Pulmonary artery endothelial cell (primary cell): ENCODE results near the gene DACT2. TPM values are rescaled to one million over a fixed set of nuclear protein-coding genes. Genes with fewer than 3 reads are reported as not detected.
"Not testable (repeated sequence)": the region's sequence is repeated elsewhere in the genome, so short reads cannot be mapped to it uniquely, and the experiment has no call there.

Source experiments
- DNase-seq: peaks from one replicate; pipeline ENCODE4 v3.0.0-alpha.2; 2011; ENCODE audit warnings: low read depth, low spot score
- total RNA-seq: library from RNA; depleted of rRNA; stranded (reverse); fragments of >200 nt; gene quantifications from 2 replicates; pipeline ENCODE4 v1.2.3, GENCODE V29; 2014

The DACT2 gene
- total RNA-seq, 1 donor from 2014 or later = not detected

- no peak for DNase-seq
Measured at GRCh38 chr6:168281826-168282225, 37.8 kb downstream of the DACT2 start.

GRCh38 chr6:168281314-168281713 lies 38.3 kb downstream of the DACT2 start:
- not testable (repeated sequence) for DNase-seq

- DNase-seq = no peak
Measured at GRCh38 chr6:168280899-168281245, 38.7 kb downstream of the DACT2 start.

GRCh38 chr6:168280020-168280898 lies 39.3 kb downstream of the DACT2 start:
- no peak for DNase-seq

GRCh38 chr6:168279403-168279935 lies 40.1 kb downstream of the DACT2 start:
- DNase-seq = no peak

GRCh38 chr6:168278904-168279303 lies 40.7 kb downstream of the DACT2 start:
- DNase-seq = no peak

- DNase-seq = no peak
Measured at GRCh38 chr6:168277274-168277669, 42.3 kb downstream of the DACT2 start.

- no peak for DNase-seq
Measured at GRCh38 chr6:168276576-168277273, 42.9 kb downstream of the DACT2 start.

GRCh38 chr6:168275168-168275567 lies 44.4 kb downstream of the DACT2 start:
- no peak for DNase-seq

GRCh38 chr6:168274037-168274952 lies 45.3 kb downstream of the DACT2 start:
- no peak for DNase-seq

GRCh38 chr6:168273441-168274036 lies 46.0 kb downstream of the DACT2 start:
- DNase-seq = no peak

GRCh38 chr6:168272415-168273325 lies 46.9 kb downstream of the DACT2 start:
- DNase-seq = no peak

GRCh38 chr6:168270274-168271172 lies 49.1 kb downstream of the DACT2 start:
- no peak for DNase-seq

- DNase-seq = no peak
Measured at GRCh38 chr6:168269455-168270243, 49.9 kb downstream of the DACT2 start.

- no peak for DNase-seq
Measured at GRCh38 chr6:168268755-168269154, 50.8 kb downstream of the DACT2 start.

GRCh38 chr6:168267779-168268178 lies 51.8 kb downstream of the DACT2 start:
- not testable (repeated sequence) for DNase-seq

GRCh38 chr6:168265827-168266815 lies 53.5 kb downstream of the DACT2 start:
- no peak for DNase-seq
